Measurements from ENCODE around the gene TYSND1.
"Not testable (repeated sequence)": the region's sequence is repeated elsewhere in the genome, so short reads cannot be mapped to it uniquely, and the experiment has no call there.

The TYSND1 gene

DNA sequence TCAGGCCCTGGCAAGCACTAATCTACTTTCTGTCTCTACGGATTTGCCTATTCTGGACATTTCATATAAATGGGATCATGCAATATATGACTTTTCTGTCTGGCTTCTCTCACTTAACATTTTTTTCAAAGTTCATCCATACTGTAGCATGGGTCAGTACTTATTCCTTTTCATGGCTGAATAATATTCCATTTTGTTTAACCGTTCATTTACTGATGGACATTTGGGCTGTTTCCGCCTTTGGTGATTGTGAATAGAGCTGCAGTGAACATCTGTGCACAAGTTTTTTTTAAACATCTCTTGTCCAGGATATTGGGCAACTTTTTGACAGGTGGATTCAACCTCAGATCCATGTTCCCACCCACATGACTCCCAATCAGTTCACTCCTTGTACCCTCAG, 44.8 kb downstream of the TYSND1 start:
- in situ Hi-C loops (cut with HindIII; ENCODE audit: low sequenced_read_pairs), result no loop called here
- TF ChIP-seq, protein P1, sequence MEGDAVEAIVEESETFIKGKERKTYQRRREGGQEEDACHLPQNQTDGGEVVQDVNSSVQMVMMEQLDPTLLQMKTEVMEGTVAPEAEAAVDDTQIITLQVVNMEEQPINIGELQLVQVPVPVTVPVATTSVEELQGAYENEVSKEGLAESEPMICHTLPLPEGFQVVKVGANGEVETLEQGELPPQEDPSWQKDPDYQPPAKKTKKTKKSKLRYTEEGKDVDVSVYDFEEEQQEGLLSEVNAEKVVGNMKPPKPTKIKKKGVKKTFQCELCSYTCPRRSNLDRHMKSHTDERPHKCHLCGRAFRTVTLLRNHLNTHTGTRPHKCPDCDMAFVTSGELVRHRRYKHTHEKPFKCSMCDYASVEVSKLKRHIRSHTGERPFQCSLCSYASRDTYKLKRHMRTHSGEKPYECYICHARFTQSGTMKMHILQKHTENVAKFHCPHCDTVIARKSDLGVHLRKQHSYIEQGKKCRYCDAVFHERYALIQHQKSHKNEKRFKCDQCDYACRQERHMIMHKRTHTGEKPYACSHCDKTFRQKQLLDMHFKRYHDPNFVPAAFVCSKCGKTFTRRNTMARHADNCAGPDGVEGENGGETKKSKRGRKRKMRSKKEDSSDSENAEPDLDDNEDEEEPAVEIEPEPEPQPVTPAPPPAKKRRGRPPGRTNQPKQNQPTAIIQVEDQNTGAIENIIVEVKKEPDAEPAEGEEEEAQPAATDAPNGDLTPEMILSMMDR (IDR thresholded peaks at IDR 0.05; ENCODE audit: low read depth, low read length), result no peak
- DNase-seq (ENCODE audit: low read depth, low spot score), result no peak
- no peak overlapping the region for H3K4me3 ChIP-seq (ENCODE audit: low read depth, low read length)

DNA sequence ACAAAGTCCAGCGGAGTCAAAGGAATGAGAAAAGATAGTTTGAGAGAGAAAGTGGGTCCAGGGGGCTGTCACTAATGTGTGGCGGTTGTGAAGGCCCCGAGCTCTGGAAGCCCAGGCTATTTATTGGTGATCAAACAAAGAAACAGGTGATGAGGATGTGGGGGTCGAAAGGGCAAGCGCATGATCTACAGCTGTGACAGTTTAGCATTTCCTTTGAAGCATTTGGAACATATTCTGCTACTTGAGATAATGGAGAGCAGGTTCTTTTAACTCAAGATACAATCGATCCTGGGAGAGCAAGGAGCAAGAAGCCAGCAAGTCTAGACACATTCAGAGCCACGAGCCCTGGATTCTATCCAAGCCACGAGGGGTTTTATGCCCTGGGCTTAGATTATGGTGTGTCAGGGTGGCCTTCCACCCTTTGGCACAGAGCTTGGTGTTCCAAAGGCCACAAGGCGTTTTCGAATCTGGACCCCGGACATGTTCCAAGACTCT, 45.4 kb downstream of the TYSND1 start:
- in situ Hi-C loops (cut with HindIII; ENCODE audit: low sequenced_read_pairs); DNase-seq (ENCODE audit: low read depth, low spot score); H3K4me3 ChIP-seq (ENCODE audit: low read depth, low read length): not testable (repeated sequence)

DNA sequence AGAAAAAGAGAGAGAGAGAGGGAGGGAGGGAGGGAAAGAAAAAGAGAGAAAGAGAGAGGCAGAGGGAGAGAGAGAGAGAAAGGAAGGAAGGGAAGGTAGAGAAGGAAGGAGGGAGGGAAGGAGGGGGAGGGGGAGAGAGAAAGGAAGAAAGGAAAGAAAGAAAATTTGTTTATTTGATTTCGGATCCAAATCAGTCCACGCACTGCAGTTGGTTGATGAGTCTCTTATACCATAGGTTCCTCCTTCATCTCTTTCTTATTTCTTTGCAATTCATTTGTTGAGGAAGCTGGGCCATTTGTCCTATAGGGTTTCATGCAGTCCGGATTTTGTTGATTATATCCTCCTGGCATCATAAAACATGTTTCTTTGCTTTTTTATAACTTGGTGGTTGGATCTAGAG, 48.2 kb downstream of the TYSND1 start:
- TF ChIP-seq, protein P1 (IDR thresholded peaks at IDR 0.05; ENCODE audit: low read depth, low read length), result no peak
- in situ Hi-C loops (cut with HindIII; ENCODE audit: low sequenced_read_pairs), result no loop called here
- H3K4me3 ChIP-seq (ENCODE audit: low read depth, low read length), result no peak overlapping the region
- no peak for DNase-seq (ENCODE audit: low read depth, low spot score)

DNA sequence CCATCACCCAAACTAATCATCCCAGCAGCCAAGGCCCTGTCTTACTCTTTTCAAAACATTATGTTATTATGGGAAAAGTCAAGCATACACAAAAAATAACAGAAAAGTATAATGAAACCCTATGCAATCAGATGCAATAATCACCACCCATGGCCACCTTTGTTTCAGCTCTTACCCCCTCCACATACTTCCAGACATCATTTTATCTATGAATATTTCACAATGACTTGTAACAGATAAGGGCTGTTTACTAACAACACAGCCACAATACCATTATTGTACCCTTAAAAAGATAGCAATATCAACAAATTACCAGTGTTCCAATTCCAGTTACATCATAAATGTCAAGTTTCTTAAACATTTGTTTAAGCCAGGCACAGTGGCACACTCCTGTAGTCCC, 49.0 kb downstream of the TYSND1 start:
- TF ChIP-seq, protein P1 (IDR thresholded peaks at IDR 0.05; ENCODE audit: low read depth, low read length), result no peak
- no peak overlapping the region for H3K4me3 ChIP-seq (ENCODE audit: low read depth, low read length)
- DNase-seq (ENCODE audit: low read depth, low spot score), result no peak
- in situ Hi-C loops (cut with HindIII; ENCODE audit: low sequenced_read_pairs), result no loop called here

DNA sequence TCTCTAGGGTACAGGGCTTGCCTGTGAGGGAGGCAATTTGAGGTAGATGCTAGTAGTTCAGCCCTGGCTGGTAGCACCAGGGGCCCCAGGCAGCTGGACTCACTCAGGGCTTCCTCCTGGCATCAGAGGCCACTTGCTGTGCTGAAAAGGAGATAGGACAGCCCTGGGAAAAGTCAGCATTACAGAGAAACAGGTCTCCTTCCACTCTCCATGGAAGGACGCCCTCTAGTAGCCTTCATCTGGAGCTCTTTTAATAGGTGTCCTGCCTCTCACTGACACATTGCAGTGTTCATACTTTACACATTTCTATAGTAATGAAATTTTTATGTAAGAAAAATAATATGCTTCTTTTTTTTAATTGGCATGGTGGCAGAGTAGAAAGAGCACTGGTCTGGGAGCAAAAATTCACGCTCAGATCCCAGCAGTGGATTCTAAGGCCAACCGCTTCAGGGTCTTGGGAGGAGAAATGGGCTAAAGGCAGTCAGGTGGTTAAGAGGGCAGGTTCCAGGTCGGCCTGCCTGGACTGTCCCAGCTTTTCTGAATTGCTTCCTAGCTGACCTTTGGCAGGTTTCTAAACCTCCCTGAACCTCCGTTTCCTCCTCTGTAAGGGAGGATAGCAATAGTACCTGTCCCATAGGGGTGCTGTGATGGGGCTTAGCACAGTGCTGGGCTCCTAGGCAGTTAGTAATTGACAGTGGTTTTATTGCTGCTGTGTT, 49.6 kb downstream of the TYSND1 start:
- DNase-seq (ENCODE audit: low read depth, low spot score), result no peak
- H3K4me3 ChIP-seq (ENCODE audit: low read depth, low read length), result no peak overlapping the region
- in situ Hi-C loops (cut with HindIII; ENCODE audit: low sequenced_read_pairs), result no loop called here
- TF ChIP-seq, protein P1 (IDR thresholded peaks at IDR 0.05; ENCODE audit: low read depth, low read length), result no peak

DNA sequence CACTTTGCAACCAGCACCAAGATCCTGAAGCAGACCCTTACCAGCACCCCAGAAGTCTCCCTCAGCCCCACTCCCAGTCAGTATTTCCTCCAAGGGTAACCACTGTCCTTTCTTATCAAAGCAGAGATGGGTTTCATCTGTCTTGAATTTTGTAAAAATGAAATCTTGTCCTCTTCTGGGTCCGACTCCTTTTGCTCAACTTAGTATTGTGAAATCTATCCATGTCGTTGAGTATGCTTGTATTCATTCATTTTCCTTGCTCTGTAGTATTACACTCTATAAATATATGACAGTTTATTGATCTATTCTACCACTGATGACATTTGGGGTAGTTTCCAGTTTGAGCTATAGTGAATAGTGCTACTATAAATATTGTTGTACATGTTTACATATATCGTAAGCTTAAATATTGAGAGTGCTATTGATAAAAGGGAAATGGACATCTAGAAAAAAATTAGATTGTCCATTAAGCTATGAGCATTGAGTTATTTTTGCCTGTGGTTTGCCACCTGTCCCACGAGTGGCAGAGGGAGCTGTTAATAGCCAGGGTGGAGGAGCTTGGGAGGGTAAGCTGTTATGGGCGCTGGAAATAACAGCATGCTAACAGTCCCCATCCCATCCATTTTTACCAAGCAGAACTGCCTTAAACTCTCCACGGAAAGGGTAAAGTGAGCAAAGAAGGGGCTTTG, 50.3 kb downstream of the TYSND1 start:
- H3K4me3 ChIP-seq (ENCODE audit: low read depth, low read length), result no peak overlapping the region
- in situ Hi-C loops (cut with HindIII; ENCODE audit: low sequenced_read_pairs), result no loop called here
- TF ChIP-seq, protein P1 (IDR thresholded peaks at IDR 0.05; ENCODE audit: low read depth, low read length), result no peak
- DNase-seq (ENCODE audit: low read depth, low spot score), result no peak

DNA sequence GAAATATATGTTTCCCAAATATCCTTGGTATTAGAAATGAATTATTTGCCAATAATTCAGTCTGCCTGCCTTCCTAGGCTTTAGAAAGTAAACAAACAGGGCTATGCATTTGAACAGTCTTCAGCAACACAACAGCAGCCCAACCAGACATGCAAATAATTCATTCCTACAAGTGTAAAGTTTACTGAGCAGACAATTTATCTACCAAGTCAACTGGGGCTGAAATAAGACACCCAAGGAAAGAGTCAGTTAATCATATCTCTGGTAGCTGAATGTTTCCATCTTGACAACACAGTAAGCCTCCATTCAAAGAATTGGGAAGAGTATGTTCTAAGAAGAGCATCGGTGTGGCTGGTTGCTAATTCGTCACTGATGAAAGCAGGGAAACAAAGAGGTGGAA, 52.2 kb downstream of the TYSND1 start:
- in situ Hi-C loops (cut with HindIII; ENCODE audit: low sequenced_read_pairs), result no loop called here
- H3K4me3 ChIP-seq (ENCODE audit: low read depth, low read length), result no peak overlapping the region
- TF ChIP-seq, protein P1 (IDR thresholded peaks at IDR 0.05; ENCODE audit: low read depth, low read length), result no peak
- DNase-seq (ENCODE audit: low read depth, low spot score), result no peak

Measured in astrocyte of the spinal cord (primary cell).